Measurements from ENCODE around the gene RAB44.

Gene RAB44

DNA sequence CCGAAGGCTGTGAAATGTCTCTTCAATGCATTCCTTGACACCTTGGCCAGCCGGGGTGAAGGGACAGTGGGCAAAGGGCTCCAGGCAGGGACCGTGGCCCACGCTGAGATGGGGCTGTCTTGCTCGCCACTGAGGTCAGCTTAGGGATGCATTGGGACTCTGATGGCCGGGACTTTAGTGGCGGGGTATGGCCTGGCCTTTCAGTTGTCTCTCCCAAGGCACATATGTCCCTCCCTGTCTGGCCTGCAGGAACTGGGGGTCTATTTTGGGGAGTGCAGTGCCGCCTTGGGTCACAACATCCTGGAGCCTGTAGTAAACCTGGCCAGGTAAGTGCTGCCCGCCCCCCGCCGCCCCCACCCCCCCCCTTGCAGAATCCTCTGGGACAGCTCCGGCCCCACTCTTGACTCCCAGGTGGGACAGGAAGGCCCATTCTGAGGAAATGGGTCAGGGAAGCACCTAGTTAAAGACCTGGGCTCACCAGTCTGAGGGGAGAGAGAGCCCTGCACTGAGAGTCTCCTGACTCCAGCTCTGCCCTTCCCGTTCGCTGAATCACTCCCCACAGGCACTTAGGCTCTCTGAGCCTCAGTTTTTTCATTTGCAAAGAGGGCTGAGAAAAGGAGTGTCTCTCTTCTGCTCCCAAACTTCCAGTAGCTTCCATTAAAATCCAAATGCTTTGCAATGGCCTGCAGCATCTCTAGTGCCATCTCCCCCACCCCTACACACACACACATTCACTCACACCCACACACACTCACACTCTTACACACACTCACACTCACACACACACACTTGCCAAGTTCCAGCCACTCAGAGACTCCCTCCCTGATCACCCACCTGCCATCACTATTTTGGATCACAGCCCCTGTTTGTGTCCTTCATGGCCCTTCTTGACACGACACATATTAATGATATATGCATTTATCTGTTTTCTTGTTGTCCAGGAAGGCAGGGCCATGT lies 33.1 kb downstream of the RAB44 start:
- no peak for DNase-seq (ENCODE audit: low read depth, low spot score)

- no peak for DNase-seq (ENCODE audit: low read depth, low spot score)
Measured at GRCh38 chr6:36731622-36732310, 34.1 kb downstream of the RAB44 start.

- no peak for DNase-seq (ENCODE audit: low read depth, low spot score)
Measured at GRCh38 chr6:36733300-36733699, 35.7 kb downstream of the RAB44 start.

DNA sequence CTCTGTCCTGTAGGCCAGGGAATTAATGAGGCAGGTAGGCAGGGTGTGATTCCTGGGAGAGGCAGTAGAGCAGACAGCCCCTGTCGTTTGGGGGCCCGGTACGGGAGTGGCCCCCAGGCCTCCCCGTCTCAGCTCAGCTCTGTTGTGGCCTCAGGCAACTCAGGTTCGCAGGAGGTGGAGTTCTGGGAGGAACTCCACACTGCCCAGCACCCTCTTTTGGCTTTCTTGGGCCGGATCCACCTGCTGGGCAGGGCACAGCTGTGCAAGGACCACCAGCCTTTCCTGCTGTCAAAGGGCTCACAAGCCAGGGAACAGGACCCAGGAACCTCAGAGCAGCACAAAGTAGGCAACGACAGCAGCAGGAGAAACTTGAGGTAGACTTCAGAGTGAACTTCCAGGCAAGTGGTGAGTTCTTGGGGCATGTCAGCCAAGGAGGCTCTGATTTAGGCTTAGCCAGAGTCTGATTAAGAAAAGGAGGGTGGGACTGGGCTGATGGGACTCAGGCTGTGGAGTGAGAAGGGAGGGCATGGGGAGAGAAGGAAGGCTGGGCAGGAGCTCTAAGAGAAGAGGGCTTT lies 36.9 kb downstream of the RAB44 start:
- no peak for DNase-seq (ENCODE audit: low read depth, low spot score)

- DNase-seq (ENCODE audit: low read depth, low spot score), result no peak
Measured at GRCh38 chr6:36735110-36736071, 37.8 kb downstream of the RAB44 start.

- DNase-seq (ENCODE audit: low read depth, low spot score), result no peak
Measured at GRCh38 chr6:36737043-36737785, 39.6 kb downstream of the RAB44 start.

- DNase-seq (ENCODE audit: low read depth, low spot score), result no peak
Measured at GRCh38 chr6:36738108-36738507, 40.5 kb downstream of the RAB44 start.

DNA sequence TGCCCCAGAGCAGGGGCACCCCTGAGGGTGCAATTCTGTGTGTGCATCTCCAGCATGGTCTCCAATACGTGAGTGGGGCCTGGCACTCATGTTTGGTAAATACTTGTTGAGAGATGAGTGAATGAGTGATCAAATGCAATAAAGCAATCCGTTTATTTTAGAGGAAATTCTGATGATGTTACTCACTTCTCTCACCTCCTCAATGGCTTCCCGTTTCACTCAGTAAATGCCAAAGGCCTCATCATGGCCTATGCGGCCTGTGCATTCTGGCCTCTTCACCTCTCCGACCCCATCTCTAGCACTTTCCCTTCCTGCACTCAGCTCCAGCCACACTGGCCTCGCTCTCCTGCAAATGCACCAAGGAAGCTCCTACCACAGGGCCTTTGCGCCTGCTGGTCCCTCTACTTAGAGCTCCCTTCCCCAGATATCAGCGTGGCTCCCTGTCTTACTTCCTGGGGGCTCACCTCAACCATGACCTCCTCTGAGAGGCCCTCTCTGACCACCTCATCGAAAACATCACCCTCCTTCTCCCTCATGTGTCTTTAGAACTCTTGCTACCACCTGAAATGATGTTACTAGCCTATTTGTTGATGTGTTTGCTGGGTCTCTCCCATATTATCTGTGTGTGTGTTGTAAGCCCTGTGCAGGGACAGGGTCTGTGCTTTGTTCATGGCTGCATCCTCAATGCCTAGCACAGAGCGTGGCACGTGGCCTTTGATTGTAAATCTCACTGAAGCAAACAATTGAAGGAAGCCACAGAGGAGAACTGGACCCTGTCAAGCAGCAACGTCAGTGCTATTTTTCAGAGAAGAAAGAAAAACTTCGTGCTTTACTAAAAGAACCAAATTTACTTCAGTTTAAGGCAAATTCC lies 42.6 kb downstream of the RAB44 start:
- DNase-seq (ENCODE audit: low read depth, low spot score), result no peak

GRCh38 chr6:36740818-36741179 lies 43.2 kb downstream of the RAB44 start:
- no peak for DNase-seq (ENCODE audit: low read depth, low spot score)

DNA sequence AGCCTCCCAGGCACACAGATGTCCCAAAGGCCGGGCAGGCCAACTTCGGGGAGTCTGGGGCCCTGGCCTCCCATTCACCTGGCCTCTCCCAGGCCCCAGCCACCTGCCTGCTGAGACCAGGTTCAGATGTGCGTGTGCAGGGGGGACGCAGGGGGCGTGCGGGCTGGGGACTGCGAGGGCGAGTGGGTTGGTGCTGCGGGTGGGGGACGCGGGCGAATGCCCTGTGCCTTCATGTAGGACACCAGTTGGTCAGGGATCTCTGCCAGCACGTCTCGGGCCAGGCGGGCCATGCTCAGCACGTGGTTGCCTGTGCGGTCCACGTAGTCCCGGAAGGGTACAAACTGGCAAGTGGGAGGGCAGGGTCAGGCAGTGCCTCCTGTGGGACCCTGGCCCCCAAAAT lies 44.5 kb downstream of the RAB44 start:
- DNase-seq (ENCODE audit: low read depth, low spot score), result no peak

DNA sequence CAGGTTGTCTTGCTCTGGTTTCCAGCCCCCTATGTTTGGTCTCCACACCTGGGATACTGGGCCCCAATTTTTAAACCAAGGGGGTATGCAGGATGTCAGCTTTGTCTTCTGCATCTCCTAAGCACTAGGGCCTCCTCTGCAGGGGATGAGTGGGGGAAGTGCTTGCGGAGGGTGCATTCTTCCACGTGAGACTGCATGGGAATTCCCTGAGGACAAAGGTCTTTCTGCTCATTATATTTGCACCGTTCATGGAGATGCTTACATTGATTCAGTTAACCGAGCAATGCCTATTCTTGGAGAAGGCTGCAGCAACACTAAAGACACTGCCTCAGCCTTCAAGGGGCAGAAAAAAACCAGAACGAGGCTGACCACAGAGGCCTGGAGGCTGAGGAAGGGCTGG lies 45.4 kb downstream of the RAB44 start:
- no peak for DNase-seq (ENCODE audit: low read depth, low spot score)

DNA sequence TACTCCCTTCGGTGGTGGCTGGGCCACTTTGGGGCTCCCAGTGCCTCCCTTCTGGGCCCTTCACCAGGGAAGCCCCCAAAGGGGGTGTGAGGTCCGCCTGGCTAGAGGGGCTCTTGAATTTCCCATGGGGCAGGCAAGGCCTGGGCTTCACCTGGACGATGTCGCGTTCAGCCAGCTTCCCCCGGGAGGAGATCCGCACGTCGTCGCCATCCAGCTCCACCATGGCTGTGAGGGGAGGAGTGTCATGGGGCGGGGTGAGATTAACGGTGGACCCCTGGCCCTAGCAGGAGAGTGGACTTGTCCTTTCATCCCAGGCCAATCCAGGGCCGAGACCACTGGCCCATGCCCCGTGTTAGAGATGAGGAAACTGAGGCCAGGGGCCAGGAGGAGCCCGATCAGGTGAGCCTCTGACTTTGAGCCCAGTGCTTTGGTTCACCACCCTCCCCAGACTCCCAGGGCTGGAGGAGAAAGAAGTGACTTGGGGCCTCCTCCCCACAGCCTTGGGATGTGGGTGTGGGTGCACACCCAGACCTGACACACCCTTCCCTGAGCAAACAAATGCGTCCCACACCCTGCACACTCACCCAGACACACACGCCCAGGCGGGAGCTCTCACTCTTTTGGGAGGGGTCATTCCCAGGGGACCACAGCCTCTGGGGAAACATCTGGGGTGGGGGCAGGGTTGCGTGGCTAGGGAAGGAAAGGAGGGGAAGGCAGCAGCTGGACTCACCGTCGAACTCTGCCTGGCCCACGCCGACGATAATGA lies 46.1 kb downstream of the RAB44 start:
- DNase-seq (ENCODE audit: low read depth, low spot score), result no peak

DNA sequence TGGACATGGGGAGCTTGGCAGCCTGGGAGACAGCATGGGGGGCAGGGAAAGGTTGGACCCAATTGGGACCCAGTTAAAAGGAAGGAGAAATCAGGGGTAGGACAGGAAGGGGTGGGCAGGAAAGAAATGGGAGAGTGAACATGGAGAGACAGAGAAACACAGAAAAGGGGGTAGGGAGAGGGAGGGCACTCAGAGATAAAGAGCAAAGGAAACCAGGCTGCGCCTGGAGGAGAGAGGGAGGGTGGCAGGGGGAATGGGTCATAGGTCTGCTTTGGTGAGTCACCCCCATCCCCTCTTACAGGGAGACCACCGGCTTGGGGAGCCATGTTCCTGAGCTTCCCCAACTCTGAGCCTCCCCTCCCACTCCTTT lies 46.7 kb downstream of the RAB44 start:
- no peak for DNase-seq (ENCODE audit: low read depth, low spot score)

GRCh38 chr6:36745283-36745682 lies 47.7 kb downstream of the RAB44 start:
- no peak for DNase-seq (ENCODE audit: low read depth, low spot score)

- no peak for DNase-seq (ENCODE audit: low read depth, low spot score)
Measured at GRCh38 chr6:36745836-36746235, 48.2 kb downstream of the RAB44 start.

DNA sequence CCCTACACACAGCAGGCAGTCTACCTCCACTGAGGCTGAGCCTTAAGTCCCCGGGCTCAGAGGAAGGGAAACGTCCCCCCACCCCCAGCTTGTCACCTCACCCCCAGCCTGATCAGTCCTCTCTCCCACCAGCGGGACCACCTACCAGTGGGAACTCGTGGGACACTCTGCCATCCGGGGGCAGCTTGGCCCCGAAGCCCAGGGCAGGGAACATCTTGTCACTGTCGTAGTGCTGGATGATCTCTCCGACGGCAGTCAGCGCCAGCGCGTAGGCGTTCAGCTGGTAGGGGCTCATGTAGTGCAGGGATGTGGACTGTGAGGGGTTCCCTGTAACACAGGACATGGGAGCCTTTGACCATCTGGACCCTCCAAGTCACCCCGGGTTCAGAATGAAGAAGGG lies 48.6 kb downstream of the RAB44 start:
- DNase-seq (ENCODE audit: low read depth, low spot score), result no peak

- DNase-seq (ENCODE audit: low read depth, low spot score), result no peak
Measured at GRCh38 chr6:36749829-36750489, 52.3 kb downstream of the RAB44 start.

DNA sequence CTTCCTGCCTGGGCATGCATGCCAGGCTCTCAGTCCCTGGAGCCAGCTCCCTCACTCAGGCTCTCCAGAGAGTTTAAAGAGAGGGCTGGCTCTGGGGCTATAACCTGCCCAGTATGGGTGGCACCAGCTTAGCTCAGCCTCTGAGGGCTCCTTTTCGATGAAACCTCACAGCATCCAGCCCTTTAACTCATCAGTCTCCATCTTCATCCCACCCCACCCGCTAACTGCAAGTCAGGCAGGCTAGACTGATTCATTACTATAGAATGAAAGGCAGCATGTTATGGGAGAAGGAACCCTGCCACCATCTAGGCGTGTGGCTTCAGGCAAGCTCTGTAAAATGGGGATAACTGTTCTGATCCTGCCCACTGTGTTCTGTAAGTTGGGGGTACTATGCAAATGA lies 53.5 kb downstream of the RAB44 start:
- no peak for DNase-seq (ENCODE audit: low read depth, low spot score)

DNA sequence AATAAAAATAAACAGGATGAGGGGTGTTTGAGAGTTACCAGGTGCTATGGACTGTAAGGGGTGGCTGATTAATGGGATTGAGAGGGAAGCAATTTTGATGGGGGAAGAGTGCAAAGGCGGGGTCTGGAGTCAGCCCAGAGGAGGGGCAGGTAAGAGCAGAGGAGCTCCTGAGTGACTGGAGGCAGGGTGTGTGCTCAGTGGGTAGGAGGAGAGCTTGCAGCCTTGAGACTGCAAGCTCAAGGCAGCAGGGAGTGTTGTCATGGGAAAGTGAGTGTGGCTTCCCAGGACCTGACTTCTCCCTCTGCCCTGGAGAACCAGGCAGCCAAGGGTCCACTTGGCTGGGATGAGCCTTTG lies 54.2 kb downstream of the RAB44 start:
- DNase-seq (ENCODE audit: low read depth, low spot score), result no peak
